ENCODE data around the gene TBX21. TPM values are rescaled to one million over a fixed set of nuclear protein-coding genes. Genes with fewer than 3 reads are reported as not detected.
A peak's percentile ranks its signal among the peaks of the same experiment; 100 is the strongest.
"Not testable (repeated sequence)": the region's sequence is repeated elsewhere in the genome, so short reads cannot be mapped to it uniquely, and the experiment has no call there.

The TBX21 gene
- total RNA-seq, 4 donors from 2014 or later, result 0.12 to 1.9 (median 1.2) TPM; not detected in 1

- intact Hi-C loops (cut with DNase I; ENCODE audit: low total_unique reads), result no loop called here
- 10 to 13% methylated on average over 44 to 56 of the region's 60 CpGs for WGBS, 2 donors
- DNase-seq (ENCODE audit: low spot score in 2 of 2), result peak in 1 of 2 donors; percentile 78
- no peak overlapping the region for H3K4me3 ChIP-seq (ENCODE audit: low read depth, poor library complexity, severe bottlenecking)
- TF ChIP-seq POLR2A (IDR thresholded peaks at IDR 0.05) (no peak), CTCF (IDR thresholded peaks at IDR 0.05) (no peak)
These were observed 806 bp downstream of the TBX21 start for GRCh38 chr17:47733674-47734410.

GRCh38 chr17:47735139-47735464, 2.1 kb downstream of the TBX21 start:
- intact Hi-C loops (cut with DNase I; ENCODE audit: low total_unique reads), result no loop called here
- DNase-seq (ENCODE audit: low spot score in 2 of 2), result no peak
- H3K4me3 ChIP-seq (ENCODE audit: low read depth, poor library complexity, severe bottlenecking), result no peak overlapping the region
- 84 to 86% methylated on average over 3 of the region's 3 CpGs for WGBS, 2 donors
- no peak for TF ChIP-seq POLR2A (IDR thresholded peaks at IDR 0.05)
- TF ChIP-seq CTCF (IDR thresholded peaks at IDR 0.05), result no peak

- WGBS, 2 donors, result 85 to 95% methylated on average over 3 of the region's 3 CpGs
- H3K4me3 ChIP-seq (ENCODE audit: low read depth, poor library complexity, severe bottlenecking), result no peak overlapping the region
- no peak for DNase-seq (ENCODE audit: low spot score in 2 of 2)
- intact Hi-C loops (cut with DNase I; ENCODE audit: low total_unique reads), result no loop called here
- no peak for TF ChIP-seq POLR2A (IDR thresholded peaks at IDR 0.05)
These were observed 2.5 kb downstream of the TBX21 start for GRCh38 chr17:47735536-47736011.

GRCh38 chr17:47736501-47737495, 3.8 kb downstream of the TBX21 start:
- 81 to 83% methylated on average over 17 of the region's 17 CpGs for WGBS, 2 donors
- no peak overlapping the region for H3K4me3 ChIP-seq (ENCODE audit: low read depth, poor library complexity, severe bottlenecking)
- DNase-seq (ENCODE audit: low spot score in 2 of 2), result peak in 1 of 2 donors; percentile 60
- TF ChIP-seq POLR2A (IDR thresholded peaks at IDR 0.05) (no peak), CTCF (IDR thresholded peaks at IDR 0.05) (no peak)
- intact Hi-C loops (cut with DNase I; ENCODE audit: low total_unique reads), result no loop called here

GRCh38 chr17:47738178-47738577, 5.1 kb downstream of the TBX21 start:
- H3K4me3 ChIP-seq (ENCODE audit: low read depth, poor library complexity, severe bottlenecking), result no peak overlapping the region
- intact Hi-C loops (cut with DNase I; ENCODE audit: low total_unique reads), result no loop called here
- no peak for TF ChIP-seq CTCF (IDR thresholded peaks at IDR 0.05)
- TF ChIP-seq POLR2A (IDR thresholded peaks at IDR 0.05), result no peak
- 87 to 92% methylated on average over 7 of the region's 7 CpGs for WGBS, 2 donors
- peak in 1 of 2 donors; percentile 20 for DNase-seq (ENCODE audit: low spot score in 2 of 2)

- 86% methylated on average over 8 of the region's 8 CpGs for WGBS, 2 donors
- no peak overlapping the region for H3K4me3 ChIP-seq (ENCODE audit: low read depth, poor library complexity, severe bottlenecking)
- intact Hi-C loops (cut with DNase I; ENCODE audit: low total_unique reads), result no loop called here
- no peak for TF ChIP-seq CTCF (IDR thresholded peaks at IDR 0.05)
- TF ChIP-seq POLR2A (IDR thresholded peaks at IDR 0.05), result no peak
- no peak for DNase-seq (ENCODE audit: low spot score in 2 of 2)
These were observed 6.1 kb downstream of the TBX21 start for GRCh38 chr17:47739150-47739549.

GRCh38 chr17:47739945-47740344, 6.9 kb downstream of the TBX21 start:
- DNase-seq (ENCODE audit: low spot score in 2 of 2), result peak in 1 of 2 donors; percentile 60
- 89 to 92% methylated on average over 12 of the region's 12 CpGs for WGBS, 2 donors
- intact Hi-C loops (cut with DNase I; ENCODE audit: low total_unique reads); H3K4me3 ChIP-seq (ENCODE audit: low read depth, poor library complexity, severe bottlenecking): not testable (repeated sequence)
